Epithelial cell of proximal tubule (primary cell): ENCODE measurements around the gene LRRC40. TPM values are rescaled to one million over a fixed set of nuclear protein-coding genes. Genes with fewer than 3 reads are reported as not detected.

Experiments
- DNase-seq: peaks from one replicate; pipeline ENCODE4 v3.0.0-alpha.2; 2011; ENCODE audit warnings: low read depth
- H3K4me3 ChIP-seq: 2 replicates; pipeline ENCODE4 v1.5.1; 2011; ENCODE audit warnings: low read depth, mild to moderate bottlenecking, low read length
- CTCF ChIP-seq: conservative IDR thresholded peaks from 2 replicates; pipeline ENCODE4 v1.5.1; 2012; ENCODE audit warnings: low read depth, mild to moderate bottlenecking, low read length
- total RNA-seq: library from RNA; depleted of rRNA; stranded (reverse); fragments of >200 nt; gene quantifications from 2 replicates; pipeline ENCODE4 v1.2.3, GENCODE V29; 2015

LRRC40 gene
- total RNA-seq, 1 donor from 2014 or later: 32.8 TPM

- H3K4me3 ChIP-seq: no peak overlapping the region
- no peak for TF ChIP-seq CTCF
- DNase-seq: no peak
Measured at GRCh38 chr1:70156529-70157120, 48.8 kb downstream of the LRRC40 start.

DNA sequence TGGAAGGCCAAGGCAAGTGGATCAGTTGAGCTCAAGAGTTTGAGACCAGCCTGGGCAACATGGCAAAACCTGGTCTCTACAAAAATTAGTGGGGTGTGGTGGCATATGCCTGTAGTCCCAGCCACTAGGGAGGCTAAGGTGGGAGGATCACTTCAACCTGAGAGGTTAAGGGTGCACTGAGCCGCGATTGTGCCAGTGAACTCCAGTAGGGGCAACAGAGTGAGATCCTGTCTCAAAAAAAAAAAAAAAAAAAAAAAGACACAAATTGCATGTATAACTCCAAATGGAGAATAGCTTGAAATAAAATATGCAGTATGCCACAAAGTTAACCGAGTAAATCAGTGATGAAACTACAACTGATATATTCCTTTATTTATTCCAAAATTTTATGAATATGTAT is 51.6 kb downstream of the LRRC40 start:
- TF ChIP-seq CTCF: no peak
- H3K4me3 ChIP-seq: no peak overlapping the region
- no peak for DNase-seq

- TF ChIP-seq CTCF: no peak
- DNase-seq: no peak
- no peak overlapping the region for H3K4me3 ChIP-seq
Measured at GRCh38 chr1:70150444-70150843, 54.9 kb downstream of the LRRC40 start.

DNA sequence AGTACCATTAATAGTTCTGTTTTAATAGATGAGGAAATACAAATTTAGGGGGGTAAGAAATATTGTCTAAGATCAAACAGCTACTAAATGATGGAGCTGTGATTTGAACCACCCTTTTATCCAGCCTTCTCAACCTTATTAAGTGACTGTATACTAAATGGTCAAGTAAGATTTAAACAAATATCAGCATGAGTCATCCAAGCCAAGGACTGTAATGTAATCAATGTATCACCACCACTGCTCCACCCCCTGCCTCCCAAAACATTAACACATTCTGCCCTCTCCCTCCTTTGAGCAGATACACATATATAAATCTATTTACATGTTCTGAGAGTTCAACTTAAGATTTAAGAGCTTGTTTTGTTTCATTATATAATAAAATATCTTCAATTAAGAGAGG is 58.9 kb downstream of the LRRC40 start:
- no peak overlapping the region for H3K4me3 ChIP-seq
- no peak for DNase-seq
- TF ChIP-seq CTCF: no peak

DNA sequence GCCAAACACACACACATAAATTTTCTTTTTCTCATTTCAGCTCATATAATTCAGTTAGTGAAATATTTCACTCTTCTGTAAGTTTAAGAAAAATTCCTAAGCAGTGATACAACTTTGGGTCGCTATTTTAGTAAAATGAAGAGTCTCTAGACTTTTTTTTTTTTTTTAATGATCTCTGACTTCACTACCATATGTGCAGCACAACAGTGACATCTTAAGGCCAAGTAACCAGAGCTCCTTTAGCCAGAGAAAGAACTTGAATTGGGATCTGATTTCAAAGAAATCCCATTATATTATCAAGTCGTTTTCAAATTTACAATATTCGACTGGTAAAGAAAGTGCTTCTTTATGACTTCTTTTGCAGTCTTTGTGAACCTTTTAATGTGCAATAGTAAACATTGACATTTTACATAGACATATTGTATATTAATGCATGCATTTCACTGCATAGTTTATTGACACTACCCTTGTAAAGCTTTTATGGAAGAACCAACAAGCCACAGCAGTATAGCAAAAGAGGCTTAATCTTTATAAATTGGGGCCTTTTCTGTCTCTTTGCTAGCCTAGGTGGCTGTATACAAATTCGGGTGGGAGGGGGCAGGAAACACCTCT is 62.2 kb downstream of the LRRC40 start:
- DNase-seq: no peak
- H3K4me3 ChIP-seq: no peak overlapping the region
- no peak for TF ChIP-seq CTCF

DNA sequence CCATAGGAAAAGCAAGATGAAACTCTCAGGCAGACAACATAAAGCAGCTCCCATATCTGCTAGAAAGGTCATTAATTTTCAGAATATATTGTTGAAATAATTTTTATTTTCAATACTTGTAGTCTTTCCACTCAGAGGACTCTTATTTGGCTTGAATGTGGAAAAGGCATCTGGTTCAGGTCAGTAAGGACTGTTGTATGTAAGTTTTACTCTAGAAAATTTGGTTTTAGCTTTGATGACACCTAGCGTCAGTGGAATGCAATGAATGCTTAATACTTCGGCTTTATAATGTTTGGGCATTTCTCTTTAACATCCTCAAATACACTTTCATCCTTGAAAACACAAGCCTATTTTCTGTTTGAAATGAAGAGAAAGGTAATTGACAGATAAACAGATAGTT is 63.3 kb downstream of the LRRC40 start:
- no peak for DNase-seq
- no peak overlapping the region for H3K4me3 ChIP-seq
- peak; percentile 12 for TF ChIP-seq CTCF

- TF ChIP-seq CTCF: no peak
Measured at GRCh38 chr1:70140894-70141293, 64.5 kb downstream of the LRRC40 start.

More at GRCh38 chr1:70140894-70141293, 64.5 kb downstream of the LRRC40 start:
- DNase-seq: no peak
- no peak overlapping the region for H3K4me3 ChIP-seq
